IMR-90 (cell line): ENCODE measurements around the gene WDR49.

ENCODE experiments used
- CTCF ChIP-seq: conservative IDR thresholded peaks from 2 replicates; pipeline ENCODE4 v1.5.1; 2012; ENCODE audit warnings: mild to moderate bottlenecking, low read depth, low read length, improper control_type of control experiment
- RFX5 ChIP-seq: IDR thresholded peaks from 2 replicates; pipeline ENCODE4 v1.8.0; 2012; ENCODE audit warnings: low read depth, mild to moderate bottlenecking, low read length, moderate library complexity

GRCh38 chr3:167671878-167672427, 18.2 kb upstream of the WDR49 start:
- TF ChIP-seq CTCF (no peak), RFX5 (no peak)
